ENCODE data around the gene TFDP2.
"Not testable (repeated sequence)": the region's sequence is repeated elsewhere in the genome, so short reads cannot be mapped to it uniquely, and the experiment has no call there.

The TFDP2 gene

GRCh38 chr3:142013326-142013980 lies 135.9 kb downstream of the TFDP2 start:
- ATAC-seq, result peak; percentile 89

GRCh38 chr3:142009029-142009428 lies 140.3 kb downstream of the TFDP2 start:
- no peak for TF ChIP-seq PPARA (CRISPR knock-in tag; IDR thresholded peaks at IDR 0.05; ENCODE audit: borderline replicate concordance)
- TF ChIP-seq RARB (CRISPR knock-in tag; IDR thresholded peaks at IDR 0.05), result no peak
- TF ChIP-seq ZNF70 (CRISPR knock-in tag; IDR thresholded peaks at IDR 0.05), result no peak
- no peak for TF ChIP-seq TCF4 (CRISPR knock-in tag; IDR thresholded peaks at IDR 0.05; ENCODE audit: borderline replicate concordance)
- no peak for TF ChIP-seq ZC3H10 (CRISPR knock-in tag; IDR thresholded peaks at IDR 0.05)
- TF ChIP-seq CREB5 (CRISPR knock-in tag; IDR thresholded peaks at IDR 0.05; ENCODE audit: low read depth), result no peak
- TF ChIP-seq ZNF8 (CRISPR knock-in tag; IDR thresholded peaks at IDR 0.05), result no peak
- no peak for TF ChIP-seq PATZ1 (CRISPR knock-in tag; IDR thresholded peaks at IDR 0.05; ENCODE audit: borderline replicate concordance)
- TF ChIP-seq BACH2 (CRISPR knock-in tag; IDR thresholded peaks at IDR 0.05; ENCODE audit: borderline replicate concordance), result no peak
- no peak for TF ChIP-seq ZFP30 (CRISPR knock-in tag; IDR thresholded peaks at IDR 0.05)
- TF ChIP-seq GLIS3 (CRISPR knock-in tag; IDR thresholded peaks at IDR 0.05), result no peak
- no peak for TF ChIP-seq ARNTL (CRISPR knock-in tag; IDR thresholded peaks at IDR 0.05; ENCODE audit: borderline replicate concordance, low read depth)
- TF ChIP-seq ZNF565 (CRISPR knock-in tag; conservative IDR thresholded peaks at IDR 0.05; ENCODE audit: low read depth), result no peak
- TF ChIP-seq OSR1 (CRISPR knock-in tag; IDR thresholded peaks at IDR 0.05), result no peak
- TF ChIP-seq TSHZ2 (CRISPR knock-in tag; IDR thresholded peaks at IDR 0.05), result no peak
- no peak for TF ChIP-seq ZFP3 (CRISPR knock-in tag; IDR thresholded peaks at IDR 0.05)
- no peak for TF ChIP-seq TOX (CRISPR knock-in tag; IDR thresholded peaks at IDR 0.05; ENCODE audit: borderline replicate concordance)

More at GRCh38 chr3:142013326-142013980, 135.9 kb downstream of the TFDP2 start:
- TF ChIP-seq ISL1 (CRISPR knock-in tag; IDR thresholded peaks at IDR 0.05) (peak; percentile 68), PATZ1 (CRISPR knock-in tag; IDR thresholded peaks at IDR 0.05; ENCODE audit: borderline replicate concordance) (no peak)

GRCh38 chr3:142007710-142008399 lies 141.5 kb downstream of the TFDP2 start:
- no peak for TF ChIP-seq OSR1 (CRISPR knock-in tag; IDR thresholded peaks at IDR 0.05)
- TF ChIP-seq CSDC2 (CRISPR knock-in tag; IDR thresholded peaks at IDR 0.05), result no peak
- no peak for TF ChIP-seq ZNF70 (CRISPR knock-in tag; IDR thresholded peaks at IDR 0.05)
- TF ChIP-seq ZFP3 (CRISPR knock-in tag; IDR thresholded peaks at IDR 0.05), result no peak
- TF ChIP-seq TOX (CRISPR knock-in tag; IDR thresholded peaks at IDR 0.05; ENCODE audit: borderline replicate concordance), result no peak
- TF ChIP-seq ESRRG (CRISPR knock-in tag; IDR thresholded peaks at IDR 0.05), result no peak
- TF ChIP-seq TCF4 (CRISPR knock-in tag; IDR thresholded peaks at IDR 0.05; ENCODE audit: borderline replicate concordance), result no peak
- no peak for TF ChIP-seq ISL1 (CRISPR knock-in tag; IDR thresholded peaks at IDR 0.05)
- no peak for TF ChIP-seq SNAI2 (CRISPR knock-in tag; IDR thresholded peaks at IDR 0.05)
- TF ChIP-seq ZNF565 (CRISPR knock-in tag; conservative IDR thresholded peaks at IDR 0.05; ENCODE audit: low read depth), result no peak
- no peak for TF ChIP-seq POU6F1 (CRISPR knock-in tag; IDR thresholded peaks at IDR 0.05; ENCODE audit: borderline replicate concordance, low read depth)
- TF ChIP-seq ZC3H10 (CRISPR knock-in tag; IDR thresholded peaks at IDR 0.05), result no peak
- TF ChIP-seq PPARA (CRISPR knock-in tag; IDR thresholded peaks at IDR 0.05; ENCODE audit: borderline replicate concordance), result no peak
- no peak for ATAC-seq

More at GRCh38 chr3:142009029-142009428, 140.3 kb downstream of the TFDP2 start:
- no peak for ATAC-seq

- not testable (repeated sequence) for ATAC-seq
Observed at GRCh38 chr3:142004957-142005356, 144.4 kb downstream of the TFDP2 start.
